Activated T-cell treated with anti-CD3 and anti-CD28 coated beads, Interleukin-2, amount 50 U/mL, for 24 hours (primary cell): ENCODE measurements around the gene ARR3.
"Not testable (repeated sequence)": the region's sequence is repeated elsewhere in the genome, so short reads cannot be mapped to it uniquely, and the experiment has no call there.

Experiments
- DNase-seq: peaks from one replicate; pipeline ENCODE4 v3.0.0-alpha.2; 2020
- H3K27ac Mint-ChIP-seq: 2 replicates; pipeline ENCODE4 v1.8.0; 2020; ENCODE audit warnings: mild to moderate bottlenecking, mixed read lengths
- H3K27me3 Mint-ChIP-seq: 2 replicates; pipeline ENCODE4 v1.8.0; 2020; ENCODE audit warnings: mixed read lengths
- H3K36me3 Mint-ChIP-seq: 2 replicates; pipeline ENCODE4 v1.8.0; 2020; ENCODE audit warnings: low read depth, mixed read lengths
- H3K4me1 Mint-ChIP-seq: 2 replicates; pipeline ENCODE4 v1.8.0; 2020; ENCODE audit warnings: low read depth, mixed read lengths
- H3K4me3 Mint-ChIP-seq: 2 replicates; pipeline ENCODE4 v1.8.0; 2020; ENCODE audit warnings: mild to moderate bottlenecking, moderate library complexity, mixed read lengths
- H3K9me3 Mint-ChIP-seq: 2 replicates; pipeline ENCODE4 v1.8.0; 2020; ENCODE audit warnings: mixed read lengths

The ARR3 gene

GRCh38 chrX:70268034-70268433, at the start of gene ARR3:
Gene ARR3, plus strand, starts transcription at chrX:70268334. Its CDS starts 1,052 bp downstream, at chrX:70269386.
- Mint-ChIP-seq H3K36me3 (no peaks in the 10 kb centered on the region), H3K4me1 (no peaks in the 10 kb centered on the region), H3K27ac (no peak within 1 kb of the TSS), H3K27me3 (peaks cover 43% of the 10 kb centered on the region), H3K9me3 (no peaks in the 10 kb centered on the region), H3K4me3 (no peak within 1 kb of the TSS)
- no peak for DNase-seq

GRCh38 chrX:70219938-70220764, 48.0 kb upstream of the ARR3 start:
- no peak overlapping the region for H3K27ac Mint-ChIP-seq
- peaks cover 45% of the 10 kb centered on the region for H3K27me3 Mint-ChIP-seq
- no peaks in the 10 kb centered on the region for H3K9me3 Mint-ChIP-seq
- no peak for DNase-seq
- no peaks in the 10 kb centered on the region for H3K4me1 Mint-ChIP-seq
- no peak overlapping the region for H3K4me3 Mint-ChIP-seq
- H3K36me3 Mint-ChIP-seq: no peaks in the 10 kb centered on the region

- Mint-ChIP-seq H3K27me3 (peaks cover 24% of the 10 kb centered on the region), H3K36me3 (no peaks in the 10 kb centered on the region), H3K4me1 (no peaks in the 10 kb centered on the region), H3K27ac (no peak overlapping the region), H3K4me3 (no peak overlapping the region), H3K9me3 (no peaks in the 10 kb centered on the region)
- DNase-seq: no peak
Observed at GRCh38 chrX:70226048-70226447, 42.1 kb upstream of the ARR3 start.

- Mint-ChIP-seq H3K27ac (no peak overlapping the region), H3K9me3 (no peaks in the 10 kb centered on the region), H3K4me1 (no peaks in the 10 kb centered on the region), H3K27me3 (peaks cover 20% of the 10 kb centered on the region), H3K4me3 (no peak overlapping the region), H3K36me3 (no peaks in the 10 kb centered on the region)
- no peak for DNase-seq
Observed at GRCh38 chrX:70226687-70227086, 41.4 kb upstream of the ARR3 start.

GRCh38 chrX:70231666-70232065, 36.5 kb upstream of the ARR3 start:
- Mint-ChIP-seq H3K36me3 (no peaks in the 10 kb centered on the region), H3K9me3 (no peaks in the 10 kb centered on the region), H3K4me3 (no peak overlapping the region), H3K27ac (no peak overlapping the region), H3K27me3 (peaks cover 32% of the 10 kb centered on the region), H3K4me1 (peaks cover 10% of the 10 kb centered on the region)
- no peak for DNase-seq

- Mint-ChIP-seq H3K4me1 (peaks cover 20% of the 10 kb centered on the region), H3K9me3 (no peaks in the 10 kb centered on the region), H3K27me3 (peaks cover 41% of the 10 kb centered on the region), H3K36me3 (no peaks in the 10 kb centered on the region), H3K4me3 (no peak within 1 kb of the TSS), H3K27ac (no peak within 1 kb of the TSS)
- DNase-seq: no peak
Observed at GRCh38 chrX:70234355-70234754, 33.8 kb upstream of the ARR3 start, which contains the start of gene AWAT1. Gene AWAT1, plus strand, starts transcription at chrX:70234655. Its CDS starts 41 bp downstream, at chrX:70234696.

GRCh38 chrX:70240751-70241150, 27.4 kb upstream of the ARR3 start:
- no peak overlapping the region for H3K4me3 Mint-ChIP-seq
- no peaks in the 10 kb centered on the region for H3K9me3 Mint-ChIP-seq
- H3K36me3 Mint-ChIP-seq: no peaks in the 10 kb centered on the region
- H3K27ac Mint-ChIP-seq: no peak overlapping the region
- peaks cover 50% of the 10 kb centered on the region for H3K27me3 Mint-ChIP-seq
- no peak for DNase-seq
- peaks cover 15% of the 10 kb centered on the region for H3K4me1 Mint-ChIP-seq

GRCh38 chrX:70241501-70241900, 26.6 kb upstream of the ARR3 start:
- DNase-seq: no peak
- no peak overlapping the region for H3K27ac Mint-ChIP-seq
- H3K4me1 Mint-ChIP-seq: peaks cover 15% of the 10 kb centered on the region
- peaks cover 49% of the 10 kb centered on the region for H3K27me3 Mint-ChIP-seq
- no peaks in the 10 kb centered on the region for H3K9me3 Mint-ChIP-seq
- no peak overlapping the region for H3K4me3 Mint-ChIP-seq
- no peaks in the 10 kb centered on the region for H3K36me3 Mint-ChIP-seq

- not testable (repeated sequence) for DNase-seq, H3K4me3 Mint-ChIP-seq, H3K4me1 Mint-ChIP-seq, H3K36me3 Mint-ChIP-seq, H3K27ac Mint-ChIP-seq, H3K9me3 Mint-ChIP-seq
- peaks cover 45% of the 10 kb centered on the region for H3K27me3 Mint-ChIP-seq
Observed at GRCh38 chrX:70243601-70244000, 24.5 kb upstream of the ARR3 start.

- Mint-ChIP-seq H3K4me3 (no peak overlapping the region), H3K27me3 (peaks cover 43% of the 10 kb centered on the region), H3K36me3 (no peaks in the 10 kb centered on the region), H3K4me1 (peaks cover 5% of the 10 kb centered on the region), H3K27ac (no peak overlapping the region), H3K9me3 (no peaks in the 10 kb centered on the region)
- DNase-seq: no peak
Observed at GRCh38 chrX:70244881-70245280, 23.3 kb upstream of the ARR3 start.

GRCh38 chrX:70247252-70247651, 20.9 kb upstream of the ARR3 start:
- Mint-ChIP-seq H3K36me3 (no peaks in the 10 kb centered on the region), H3K27me3 (peaks cover 43% of the 10 kb centered on the region), H3K9me3 (no peaks in the 10 kb centered on the region), H3K4me3 (no peak overlapping the region), H3K4me1 (peaks cover 5% of the 10 kb centered on the region), H3K27ac (no peak overlapping the region)
- no peak for DNase-seq

GRCh38 chrX:70252491-70252890, 15.6 kb upstream of the ARR3 start:
- no peak overlapping the region for H3K27ac Mint-ChIP-seq

GRCh38 chrX:70253377-70254062, 14.6 kb upstream of the ARR3 start:
- Mint-ChIP-seq H3K4me3 (no peak overlapping the region), H3K4me1 (peaks cover 19% of the 10 kb centered on the region), H3K36me3 (no peaks in the 10 kb centered on the region), H3K9me3 (no peaks in the 10 kb centered on the region), H3K27ac (peak overlapping the region; percentile 88), H3K27me3 (peaks cover 47% of the 10 kb centered on the region)
- DNase-seq: no peak

More at GRCh38 chrX:70252491-70252890, 15.6 kb upstream of the ARR3 start:
- DNase-seq: no peak
- H3K4me3 Mint-ChIP-seq: no peak overlapping the region
- H3K9me3 Mint-ChIP-seq: no peaks in the 10 kb centered on the region
- peaks cover 19% of the 10 kb centered on the region for H3K4me1 Mint-ChIP-seq
- H3K36me3 Mint-ChIP-seq: no peaks in the 10 kb centered on the region
- peaks cover 50% of the 10 kb centered on the region for H3K27me3 Mint-ChIP-seq

- no peaks in the 10 kb centered on the region for H3K9me3 Mint-ChIP-seq
- peaks cover 44% of the 10 kb centered on the region for H3K27me3 Mint-ChIP-seq
- no peak for DNase-seq
- no peaks in the 10 kb centered on the region for H3K36me3 Mint-ChIP-seq
- peaks cover 19% of the 10 kb centered on the region for H3K4me1 Mint-ChIP-seq
- peak overlapping the region; percentile 88 for H3K27ac Mint-ChIP-seq
- no peak overlapping the region for H3K4me3 Mint-ChIP-seq
Observed at GRCh38 chrX:70254063-70254400, 14.1 kb upstream of the ARR3 start.

GRCh38 chrX:70254909-70255308, 13.2 kb upstream of the ARR3 start:
- Mint-ChIP-seq H3K4me3 (no peak overlapping the region), H3K9me3 (no peaks in the 10 kb centered on the region), H3K27me3 (peaks cover 45% of the 10 kb centered on the region), H3K27ac (no peak overlapping the region), H3K36me3 (no peaks in the 10 kb centered on the region), H3K4me1 (peaks cover 19% of the 10 kb centered on the region)
- DNase-seq: no peak
